Activated CD8-positive, alpha-beta T cell treated with anti-CD3 and anti-CD28 coated beads for 36 hours (primary cell): Measurements from ENCODE around the gene HARBI1. TPM values are rescaled to one million over a fixed set of nuclear protein-coding genes. Genes with fewer than 3 reads are reported as not detected.

Source experiments
- ATAC-seq: fragments of 200-7000 bp; cut with Tn5 transposase; one replicate; pipeline ENCODE4 v1.10.0; 2021; ENCODE audit warnings: mild to moderate bottlenecking, moderate library complexity
- CTCF ChIA-PET: fragments of 350-600 bp; sonication (Branson Sonifier 250); formaldehyde crosslinking; loops from one replicate; lab custom pipeline; 2021; ENCODE audit warnings: antibody characterized with exemption; lab: Charles Lee
- POLR2A ChIA-PET: fragments of 350-600 bp; sonication (Branson Sonifier 250); formaldehyde crosslinking; loops from one replicate; lab custom pipeline; 2021; ENCODE audit warnings: antibody characterized with exemption; lab: Charles Lee
- DNase-seq: peaks from one replicate; pipeline ENCODE4 v3.0.0-alpha.2; 2020
- H3K27ac Mint-ChIP-seq: one replicate; pipeline ENCODE4 v1.8.0; 2021; ENCODE audit warnings: mild to moderate bottlenecking, mixed read lengths
- H3K27me3 Mint-ChIP-seq: one replicate; pipeline ENCODE4 v1.8.0; 2021; ENCODE audit warnings: mixed read lengths
- H3K36me3 Mint-ChIP-seq: one replicate; pipeline ENCODE4 v1.8.0; 2021; ENCODE audit warnings: low read depth, mixed read lengths
- H3K4me1 Mint-ChIP-seq: one replicate; pipeline ENCODE4 v1.8.0; 2021; ENCODE audit warnings: low read depth, mixed read lengths
- H3K4me3 Mint-ChIP-seq: one replicate; pipeline ENCODE4 v1.8.0; 2021; ENCODE audit warnings: mild to moderate bottlenecking, moderate library complexity, mixed read lengths
- H3K9me3 Mint-ChIP-seq: one replicate; pipeline ENCODE4 v1.8.0; 2021; ENCODE audit warnings: mixed read lengths
- CTCF ChIP-seq: fragments of 200-600 bp; IDR thresholded peaks from one replicate; pipeline ENCODE4 v1.8.0; 2022; ENCODE audit warnings: antibody characterized with exemption, mild to moderate bottlenecking
- intact Hi-C: fragments of 100-400 bp; cut with micrococcal nuclease; formaldehyde crosslinking; loops from one replicate; pipeline ENCODE4 v1.10.0; 2022
- total RNA-seq, 2 experiments: library from RNA; stranded (reverse); gene quantifications; one replicate each; pipeline ENCODE4 v1.2.3, GENCODE V29; 2021

HARBI1 gene
- total RNA-seq, 2 experiments from 2014 or later = 3.1 to 3.3 TPM

GRCh38 chr11:46637546-46637945, 20.5 kb upstream of the HARBI1 start:
- Mint-ChIP-seq H3K27me3 (no peaks in the 10 kb centered on the region), H3K9me3 (peaks cover 1% of the 10 kb centered on the region), H3K27ac (no peak overlapping the region), H3K4me1 (peaks cover 12% of the 10 kb centered on the region), H3K36me3 (peaks cover 18% of the 10 kb centered on the region), H3K4me3 (no peak overlapping the region)
- no peak for TF ChIP-seq CTCF
- intact Hi-C loops = no loop called here
- ChIA-PET CTCF (interaction anchor here (1.4 to 2.0 kb wide), 2 partner anchors 19 to 33 kb away, joined by 3 to 8 read pairs; no protein-coding TSS in a partner anchor), POLR2A (interaction anchor here (0.8 kb wide), 1 partner anchor 12 kb away, joined by 3 read pairs; no protein-coding TSS in a partner anchor)
- no peak for ATAC-seq
- DNase-seq = no peak

- DNase-seq = no peak
Measured at GRCh38 chr11:46635557-46636139, 18.6 kb upstream of the HARBI1 start.

GRCh38 chr11:46633291-46634217, 16.5 kb upstream of the HARBI1 start:
- Mint-ChIP-seq H3K9me3 (no peaks in the 10 kb centered on the region), H3K36me3 (peaks cover 6% of the 10 kb centered on the region), H3K4me3 (no peak overlapping the region), H3K27me3 (no peaks in the 10 kb centered on the region), H3K27ac (no peak overlapping the region), H3K4me1 (peaks cover 9% of the 10 kb centered on the region)
- no peak for ATAC-seq
- no peak for DNase-seq
- CTCF ChIA-PET = interaction anchor here (1.8 kb wide), 1 partner anchor 15 kb away, joined by 9 read pairs; the partner anchor contains the start of genes ATG13 and HARBI1
- intact Hi-C loops = no loop called here
- no peak for TF ChIP-seq CTCF
- POLR2A ChIA-PET = interaction anchor here (0.6 to 1.0 kb wide), 2 partner anchors 9 to 93 kb away, joined by 3 to 4 read pairs; no protein-coding TSS in a partner anchor

More at GRCh38 chr11:46635557-46636139, 18.6 kb upstream of the HARBI1 start:
- intact Hi-C loops = no loop called here
- TF ChIP-seq CTCF = no peak
- Mint-ChIP-seq H3K4me3 (no peak overlapping the region), H3K27me3 (no peaks in the 10 kb centered on the region), H3K9me3 (no peaks in the 10 kb centered on the region), H3K27ac (no peak overlapping the region), H3K4me1 (peaks cover 12% of the 10 kb centered on the region), H3K36me3 (peaks cover 16% of the 10 kb centered on the region)
- CTCF ChIA-PET = no interaction called here
- POLR2A ChIA-PET = no interaction called here
- ATAC-seq = no peak

- H3K27ac Mint-ChIP-seq = peak overlapping the region; percentile 35
- no peak for ATAC-seq
Measured at GRCh38 chr11:46632502-46632901, 15.5 kb upstream of the HARBI1 start.

More at GRCh38 chr11:46632502-46632901, 15.5 kb upstream of the HARBI1 start:
- DNase-seq = no peak
- no peaks in the 10 kb centered on the region for H3K9me3 Mint-ChIP-seq
- ChIA-PET CTCF (no interaction called here), POLR2A (interaction anchor here (1.0 to 1.1 kb wide), 2 partner anchors 32 to 38 kb away, joined by 3 to 4 read pairs; partner anchors contain the start of gene AMBRA1)
- H3K36me3 Mint-ChIP-seq = peaks cover 3% of the 10 kb centered on the region
- TF ChIP-seq CTCF = no peak
- intact Hi-C loops = no loop called here
- H3K4me1 Mint-ChIP-seq = peaks cover 7% of the 10 kb centered on the region
- no peak overlapping the region for H3K4me3 Mint-ChIP-seq
- H3K27me3 Mint-ChIP-seq = no peaks in the 10 kb centered on the region
